Spleen (tissue), 7 donors: ENCODE measurements around the gene RNF150.

Experiments
- CTCF ChIP-seq, 11 experiments: fragments of 200-600 bp in 7 of 11; fragments of 450-650 bp in 4 of 11; sonication (generic) in 4 of 11; IDR thresholded peaks in 8 of 11; conservative IDR thresholded peaks in 3 of 11; 1 replicate in 7 of 11; 2 replicates in 4 of 11; pipeline versions ENCODE4 v1.4.0 to v1.8.0; 2016 to 2021; ENCODE audit warnings: antibody characterized with exemption in 11 of 11, inconsistent platforms in 4 of 11, mild to moderate bottlenecking in 1 of 11
- POLR2A ChIP-seq, 3 donors: fragments of 450-650 bp; IDR thresholded peaks; one replicate each; pipeline ENCODE4 v1.5.1; 2017; ENCODE audit warnings: antibody characterized with exemption in 3 of 3, mild to moderate bottlenecking in 1 of 3
- POLR2AphosphoS5 ChIP-seq, 3 donors: sonication (generic); formaldehyde crosslinking; IDR thresholded peaks; one replicate each; pipeline ENCODE4 v1.5.1; 2017; ENCODE audit warnings: antibody characterized with exemption in 3 of 3
- donor health status: DM: no; HTN: no; CAD: no; lungs with moderate emphysema.
- donor health status: DM: no; HTN: no; CAD: no.
- donor health status: DM: no; HTN: no; CAD: no.

- TF ChIP-seq CTCF (IDR thresholded peaks at IDR 0.05 in 8 of 11, conservative IDR thresholded peaks at IDR 0.05 in 3 of 11) (no peak), POLR2A (IDR thresholded peaks at IDR 0.05) (no peak), POLR2AphosphoS5 (IDR thresholded peaks at IDR 0.05) (no peak)
These were observed 51.3 kb downstream of the RNF150 start for GRCh38 chr4:141081921-141082395.
